Loucy (cell line): Measurements from ENCODE around the gene PTPRO.

Source experiments
- EZH2phosphoT487 ChIP-seq: fragments of 200-600 bp; IDR thresholded peaks from 2 replicates; pipeline ENCODE4 v1.6.1; 2018; ENCODE audit warnings: antibody characterized with exemption, mild to moderate bottlenecking, moderate library complexity, borderline replicate concordance
- TF ChIP-seq, protein P1 (sequence below): fragments of 200-600 bp; sonication (generic); conservative IDR thresholded peaks from 2 replicates; pipeline ENCODE4 v1.5.1; 2014; ENCODE audit warnings: mild to moderate bottlenecking, antibody characterized with exemption, low read length

DNA sequence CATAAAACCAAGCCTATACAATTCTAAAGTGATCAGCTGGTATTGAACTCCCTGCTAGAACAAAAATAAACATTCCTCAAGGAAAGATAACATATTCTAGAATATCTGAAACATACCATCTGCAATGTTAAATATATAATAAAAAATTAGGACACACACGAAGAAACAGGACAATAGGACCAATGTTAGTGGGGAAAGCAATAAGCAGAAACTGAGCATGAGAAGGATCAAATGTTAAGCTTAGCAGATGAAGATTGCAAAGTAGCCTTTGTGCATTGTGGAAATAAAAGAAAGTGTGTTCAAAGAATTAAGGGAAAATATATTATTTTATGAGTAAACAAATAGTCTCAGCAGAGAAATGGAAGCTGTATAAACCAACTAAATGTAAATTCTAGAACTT is 286.1 kb downstream of the PTPRO start:
- TF ChIP-seq, protein P1, sequence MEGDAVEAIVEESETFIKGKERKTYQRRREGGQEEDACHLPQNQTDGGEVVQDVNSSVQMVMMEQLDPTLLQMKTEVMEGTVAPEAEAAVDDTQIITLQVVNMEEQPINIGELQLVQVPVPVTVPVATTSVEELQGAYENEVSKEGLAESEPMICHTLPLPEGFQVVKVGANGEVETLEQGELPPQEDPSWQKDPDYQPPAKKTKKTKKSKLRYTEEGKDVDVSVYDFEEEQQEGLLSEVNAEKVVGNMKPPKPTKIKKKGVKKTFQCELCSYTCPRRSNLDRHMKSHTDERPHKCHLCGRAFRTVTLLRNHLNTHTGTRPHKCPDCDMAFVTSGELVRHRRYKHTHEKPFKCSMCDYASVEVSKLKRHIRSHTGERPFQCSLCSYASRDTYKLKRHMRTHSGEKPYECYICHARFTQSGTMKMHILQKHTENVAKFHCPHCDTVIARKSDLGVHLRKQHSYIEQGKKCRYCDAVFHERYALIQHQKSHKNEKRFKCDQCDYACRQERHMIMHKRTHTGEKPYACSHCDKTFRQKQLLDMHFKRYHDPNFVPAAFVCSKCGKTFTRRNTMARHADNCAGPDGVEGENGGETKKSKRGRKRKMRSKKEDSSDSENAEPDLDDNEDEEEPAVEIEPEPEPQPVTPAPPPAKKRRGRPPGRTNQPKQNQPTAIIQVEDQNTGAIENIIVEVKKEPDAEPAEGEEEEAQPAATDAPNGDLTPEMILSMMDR = no peak
- no peak for TF ChIP-seq EZH2phosphoT487
